ENCODE results near the gene KCNAB1.

GRCh38 chr3:156175570-156175969, 55.2 kb downstream of the KCNAB1 start:
- TF ChIP-seq POLR2A (IDR thresholded peaks at IDR 0.05), result no peak
- TF ChIP-seq CTCF (IDR thresholded peaks at IDR 0.05), result no peak
- no peak for TF ChIP-seq POLR2AphosphoS5 (IDR thresholded peaks at IDR 0.05; ENCODE audit: insufficient read depth in 1 of 2, low read depth in 1 of 2)
